IMR-90 (cell line): ENCODE results near the gene CNTN4. TPM values are rescaled to one million over a fixed set of nuclear protein-coding genes. Genes with fewer than 3 reads are reported as not detected.

ENCODE experiments used
- ATAC-seq: fragments of 200-7000 bp; cut with Tn5 transposase; 2 replicates; pipeline ENCODE4 v1.9.1; 2020; ENCODE audit warnings: low read depth, mild to moderate bottlenecking, moderate library complexity
- BruUV-seq: library from RNA; stranded (reverse); fragments of 400-500 nt; replicated peaks from 2 replicates; lab custom pipeline; 2021; lab: Mats Ljungman, UMichigan
- CTCF ChIA-PET: fragments of 300-600 bp; formaldehyde crosslinking; extraction: SDS; loops from one replicate; lab custom pipeline; 2021; ENCODE audit warnings: antibody characterized with exemption; lab: Yijun Ruan, JAX
- POLR2A ChIA-PET: fragments of 300-600 bp; sonication (Branson Sonifier 250); formaldehyde crosslinking; loops from one replicate; lab custom pipeline; 2022; ENCODE audit warnings: antibody characterized with exemption; ENCODE audit not compliant: unreplicated experiment; lab: Charles Lee
- DNase-seq: peaks from one replicate; pipeline ENCODE4 v3.0.0; 2013
- H2AFZ ChIP-seq: replicated peaks from 2 replicates; pipeline ENCODE3; 2013; ENCODE audit warnings: low read length, mild to moderate bottlenecking; ENCODE audit not compliant: poor library complexity
- H2AK5ac ChIP-seq: 2 replicates; pipeline ENCODE4 v1.6.1; 2013; ENCODE audit warnings: low read depth, low read length, inconsistent platforms
- H2AK9ac ChIP-seq: replicated peaks from 2 replicates; pipeline ENCODE3; 2013; ENCODE audit warnings: mild to moderate bottlenecking, low read depth, low read length, moderate library complexity; ENCODE audit not compliant: poor library complexity
- H2BK120ac ChIP-seq: 2 replicates; pipeline ENCODE4 v1.6.1; 2013; ENCODE audit warnings: low read depth, low read length, inconsistent platforms
- H2BK15ac ChIP-seq: 3 replicates; pipeline ENCODE4 v1.6.1; 2013; ENCODE audit warnings: low read depth, low read length, inconsistent platforms
- H2BK20ac ChIP-seq: 2 replicates; pipeline ENCODE4 v1.6.1; 2013; ENCODE audit warnings: low read depth, mild to moderate bottlenecking, inconsistent platforms, low read length, moderate library complexity
- H2BK5ac ChIP-seq: 2 replicates; pipeline ENCODE4 v1.6.1; 2013; ENCODE audit warnings: mild to moderate bottlenecking, low read depth, low read length, inconsistent platforms; ENCODE audit not compliant: poor library complexity, severe bottlenecking
- H3K14ac ChIP-seq: replicated peaks from 2 replicates; pipeline ENCODE4 v1.6.1; 2013; ENCODE audit warnings: low read depth, low read length, inconsistent platforms
- H3K18ac ChIP-seq: 2 replicates; pipeline ENCODE4 v1.6.1; 2013; ENCODE audit warnings: low read depth, low read length, control low read depth
- H3K23ac ChIP-seq: 2 replicates; pipeline ENCODE4 v1.6.1; 2013; ENCODE audit warnings: low read depth, low read length, inconsistent platforms
- H3K27ac ChIP-seq: 2 replicates; pipeline ENCODE4 v1.5.1; 2013; ENCODE audit warnings: mild to moderate bottlenecking, control low read depth, low read length; ENCODE audit not compliant: insufficient read depth
- H3K27me3 ChIP-seq: 2 replicates; pipeline ENCODE4 v1.6.1; 2013; ENCODE audit warnings: low read length; ENCODE audit not compliant: control insufficient read depth, insufficient read depth
- H3K36me3 ChIP-seq: 2 replicates; pipeline ENCODE4 v1.6.1; 2013; ENCODE audit warnings: low read length, mixed read lengths; ENCODE audit not compliant: control insufficient read depth, insufficient read depth
- H3K4ac ChIP-seq: 2 replicates; pipeline ENCODE4 v1.6.1; 2013; ENCODE audit warnings: low read depth, low read length, inconsistent platforms
- H3K4me1 ChIP-seq: 2 replicates; pipeline ENCODE4 v1.6.1; 2013; ENCODE audit warnings: low read length, mixed read lengths; ENCODE audit not compliant: control insufficient read depth, insufficient read depth
- H3K4me2 ChIP-seq: 2 replicates; pipeline ENCODE4 v1.6.1; 2013; ENCODE audit warnings: low read depth, mild to moderate bottlenecking, control low read depth, low read length, moderate library complexity
- H3K4me3 ChIP-seq: 2 replicates; pipeline ENCODE4 v1.5.1; 2013; ENCODE audit warnings: low read depth, mild to moderate bottlenecking, control low read depth, low read length, moderate library complexity; ENCODE audit not compliant: insufficient read depth
- H3K56ac ChIP-seq: 2 replicates; pipeline ENCODE4 v1.6.1; 2013; ENCODE audit warnings: low read length, inconsistent platforms; ENCODE audit not compliant: insufficient read depth; ENCODE audit errors: extremely low read depth
- H3K79me1 ChIP-seq, 2 experiments: 2 replicates each; pipeline ENCODE4 v1.6.1; 2013; ENCODE audit warnings: low read length in 2 of 2, inconsistent platforms in 1 of 2, low read depth in 1 of 2
- H3K9ac ChIP-seq: 2 replicates; pipeline ENCODE4 v1.6.1; 2013; ENCODE audit warnings: low read depth, low read length, control low read depth
- H3K9me1 ChIP-seq: 2 replicates; pipeline ENCODE4 v1.6.1; 2013; ENCODE audit warnings: low read length, inconsistent platforms; ENCODE audit not compliant: insufficient read depth
- H3K9me3 ChIP-seq: 2 replicates; pipeline ENCODE4 v1.6.1; 2013; ENCODE audit warnings: low read length; ENCODE audit not compliant: control insufficient read depth, insufficient read depth
- H4K20me1 ChIP-seq: 2 replicates; pipeline ENCODE4 v1.6.1; 2013; ENCODE audit warnings: low read length, inconsistent platforms; ENCODE audit not compliant: insufficient read depth
- H4K5ac ChIP-seq: 2 replicates; pipeline ENCODE4 v1.6.1; 2013; ENCODE audit warnings: mild to moderate bottlenecking, low read depth, low read length, control low read depth
- H4K8ac ChIP-seq, 2 experiments: 2 replicates each; pipeline ENCODE4 v1.6.1; 2013; ENCODE audit warnings: low read depth in 2 of 2, low read length in 2 of 2, control low read depth in 1 of 2, inconsistent platforms in 1 of 2
- H4K91ac ChIP-seq: 2 replicates; pipeline ENCODE4 v1.6.1; 2013; ENCODE audit warnings: low read depth, low read length, inconsistent platforms; ENCODE audit not compliant: insufficient read depth
- CEBPB ChIP-seq: IDR thresholded peaks from 2 replicates; pipeline ENCODE4 v1.6.1; 2012; ENCODE audit warnings: low read depth, low read length, improper control_type of control experiment
- CHD1 ChIP-seq: IDR thresholded peaks from 2 replicates; pipeline ENCODE4 v1.6.1; 2012; ENCODE audit warnings: low read depth, low read length, improper control_type of control experiment
- ELK1 ChIP-seq: fragments of 150-350 bp; IDR thresholded peaks from 2 replicates; pipeline ENCODE4 v1.6.1; 2016; ENCODE audit warnings: low read depth, mild to moderate bottlenecking, low read length, moderate library complexity, borderline replicate concordance
- FOS ChIP-seq: fragments of 150-350 bp; IDR thresholded peaks from 2 replicates; pipeline ENCODE4 v1.6.1; 2016; ENCODE audit warnings: low read depth, low read length
- MAFK ChIP-seq: IDR thresholded peaks from 2 replicates; pipeline ENCODE4 v1.6.1; 2012; ENCODE audit warnings: low read depth, low read length, improper control_type of control experiment
- MAZ ChIP-seq: IDR thresholded peaks from 2 replicates; pipeline ENCODE4 v1.6.1; 2012; ENCODE audit warnings: low read depth, mild to moderate bottlenecking, low read length, improper control_type of control experiment, moderate library complexity, borderline replicate concordance
- MXI1 ChIP-seq: IDR thresholded peaks from 2 replicates; pipeline ENCODE4 v1.6.1; 2012; ENCODE audit warnings: low read depth, mild to moderate bottlenecking, low read length, moderate library complexity, borderline replicate concordance
- NFE2L2 ChIP-seq: fragments of 150-350 bp; IDR thresholded peaks from 2 replicates; pipeline ENCODE4 v1.6.1; 2016; ENCODE audit warnings: low read depth, mild to moderate bottlenecking, low read length
- POLR2A ChIP-seq: IDR thresholded peaks from 2 replicates; pipeline ENCODE4 v1.6.1; 2012; ENCODE audit warnings: mild to moderate bottlenecking, low read depth, low read length
- RAD21 ChIP-seq: IDR thresholded peaks from 2 replicates; pipeline ENCODE4 v1.6.1; 2012; ENCODE audit warnings: low read length, improper control_type of control experiment
- RCOR1 ChIP-seq: IDR thresholded peaks from 2 replicates; pipeline ENCODE4 v1.6.1; 2012; ENCODE audit warnings: mild to moderate bottlenecking, low read length, improper control_type of control experiment; ENCODE audit not compliant: insufficient replicate concordance
- RFX5 ChIP-seq: IDR thresholded peaks from 2 replicates; pipeline ENCODE4 v1.8.0; 2012; ENCODE audit warnings: low read depth, mild to moderate bottlenecking, low read length, moderate library complexity
- SMC3 ChIP-seq: fragments of 150-350 bp; IDR thresholded peaks from 2 replicates; pipeline ENCODE4 v1.6.1; 2016; ENCODE audit warnings: low read depth, mild to moderate bottlenecking, antibody characterized with exemption, low read length, moderate library complexity
- dilution Hi-C: fragments of 300-500 bp; cut with HindIII; formaldehyde crosslinking; loops from one replicate; pipeline ENCODE4 v1.14.3; 2018; ENCODE audit warnings: low sequenced_read_pairs; ENCODE audit not compliant: unreplicated experiment
- in situ Hi-C: fragments of 300-500 bp; cut with MboI; formaldehyde crosslinking; loops from 3 replicates; pipeline ENCODE4 v1.14.3; 2019; ENCODE audit warnings: low sequenced_read_pairs, inconsistent platforms, mixed read lengths
- intact Hi-C: fragments of 100-400 bp; cut with micrococcal nuclease; formaldehyde crosslinking; loops from 2 replicates; pipeline ENCODE4 v1.10.0; 2022
- polyA plus RNA-seq, 3 experiments: library from polyadenylated mRNA; depleted of rRNA; stranded (reverse); fragments of >200 nt; gene quantifications; 2 replicates each; pipeline ENCODE4 v1.2.3, GENCODE V29; 2012; ENCODE audit warnings: low replicate concordance in 1 of 3
- total RNA-seq: library from RNA; depleted of rRNA; stranded (reverse); fragments of >200 nt; gene quantifications from 2 replicates; pipeline ENCODE4 v1.2.3, GENCODE V29; 2012
- TF ChIP-seq, protein P1 (sequence below): fragments of 150-350 bp; IDR thresholded peaks from 2 replicates; pipeline ENCODE4 v1.6.1; 2017; ENCODE audit warnings: mild to moderate bottlenecking, antibody characterized with exemption, low read length, low read depth
- TF ChIP-seq, protein P2 (sequence below): conservative IDR thresholded peaks from 2 replicates; pipeline ENCODE4 v1.5.1; 2012; ENCODE audit warnings: mild to moderate bottlenecking, low read depth, low read length, improper control_type of control experiment

CNTN4 gene
- total and polyA plus RNA-seq, 2 of the 4 experiments (the other 2 are of a cell fraction), result under 0.01 TPM; not detected in 1

GRCh38 chr3:2771193-2771592, 672.5 kb downstream of the CNTN4 start:
- Histone ChIP-seq H2AFZ (no peak overlapping the region), H3K23ac (no peak overlapping the region), H3K4me3 (no peak overlapping the region), H3K9me1 (no peaks in the 10 kb centered on the region), H4K8ac (no peak overlapping the region), H3K79me1 (no peaks in the 10 kb centered on the region), H3K56ac (no peak overlapping the region), H3K4me2 (no peak overlapping the region), H2BK120ac (no peak overlapping the region), H3K14ac (no peak overlapping the region), H3K18ac (no peak overlapping the region), H3K36me3 (no peaks in the 10 kb centered on the region), H2BK20ac (no peak overlapping the region), H3K27me3 (no peaks in the 10 kb centered on the region), H2BK5ac (no peak overlapping the region), H3K9ac (no peak overlapping the region), H2AK9ac (no peak overlapping the region), H4K91ac (no peak overlapping the region), H3K9me3 (peaks cover 8% of the 10 kb centered on the region), H3K4me1 (no peaks in the 10 kb centered on the region), H2BK15ac (no peak overlapping the region), H4K5ac (no peak overlapping the region), H2AK5ac (no peak overlapping the region), H3K27ac (no peak overlapping the region), H3K4ac (no peak overlapping the region), H4K20me1 (no peaks in the 10 kb centered on the region)
- DNase-seq, result no peak
- POLR2A ChIA-PET, result no interaction called here
- CTCF ChIA-PET, result no interaction called here
- in situ Hi-C loops (no loop called here), intact Hi-C loops (no loop called here), dilution Hi-C loops (no loop called here)
- TF ChIP-seq SMC3 (no peak), RFX5 (no peak), MXI1 (no peak), CHD1 (no peak), ELK1 (no peak), MAZ (no peak), RCOR1 (no peak), CEBPB (no peak), NFE2L2 (no peak), MAFK (no peak), FOS (no peak), POLR2A (no peak), RAD21 (no peak)
- TF ChIP-seq, protein P1, sequence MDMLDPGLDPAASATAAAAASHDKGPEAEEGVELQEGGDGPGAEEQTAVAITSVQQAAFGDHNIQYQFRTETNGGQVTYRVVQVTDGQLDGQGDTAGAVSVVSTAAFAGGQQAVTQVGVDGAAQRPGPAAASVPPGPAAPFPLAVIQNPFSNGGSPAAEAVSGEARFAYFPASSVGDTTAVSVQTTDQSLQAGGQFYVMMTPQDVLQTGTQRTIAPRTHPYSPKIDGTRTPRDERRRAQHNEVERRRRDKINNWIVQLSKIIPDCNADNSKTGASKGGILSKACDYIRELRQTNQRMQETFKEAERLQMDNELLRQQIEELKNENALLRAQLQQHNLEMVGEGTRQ, result no peak
- TF ChIP-seq, protein P2, sequence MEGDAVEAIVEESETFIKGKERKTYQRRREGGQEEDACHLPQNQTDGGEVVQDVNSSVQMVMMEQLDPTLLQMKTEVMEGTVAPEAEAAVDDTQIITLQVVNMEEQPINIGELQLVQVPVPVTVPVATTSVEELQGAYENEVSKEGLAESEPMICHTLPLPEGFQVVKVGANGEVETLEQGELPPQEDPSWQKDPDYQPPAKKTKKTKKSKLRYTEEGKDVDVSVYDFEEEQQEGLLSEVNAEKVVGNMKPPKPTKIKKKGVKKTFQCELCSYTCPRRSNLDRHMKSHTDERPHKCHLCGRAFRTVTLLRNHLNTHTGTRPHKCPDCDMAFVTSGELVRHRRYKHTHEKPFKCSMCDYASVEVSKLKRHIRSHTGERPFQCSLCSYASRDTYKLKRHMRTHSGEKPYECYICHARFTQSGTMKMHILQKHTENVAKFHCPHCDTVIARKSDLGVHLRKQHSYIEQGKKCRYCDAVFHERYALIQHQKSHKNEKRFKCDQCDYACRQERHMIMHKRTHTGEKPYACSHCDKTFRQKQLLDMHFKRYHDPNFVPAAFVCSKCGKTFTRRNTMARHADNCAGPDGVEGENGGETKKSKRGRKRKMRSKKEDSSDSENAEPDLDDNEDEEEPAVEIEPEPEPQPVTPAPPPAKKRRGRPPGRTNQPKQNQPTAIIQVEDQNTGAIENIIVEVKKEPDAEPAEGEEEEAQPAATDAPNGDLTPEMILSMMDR, result no peak
- BruUV-seq, result no TSS peak
- ATAC-seq, result no peak
